DMS114 treated with DMSO at 0.1 percent for 48 hours (cell line): ENCODE results near the gene FAM184B.

Source experiments
- DNase-seq: peaks from one replicate; lab custom pipeline; 2025; ENCODE audit not compliant: unreplicated experiment; lab: John Stamatoyannopoulos, UW

FAM184B gene

GRCh38 chr4:17584521-17585213 lies 196.8 kb downstream of the FAM184B start:
- DNase-seq, result no peak

- DNase-seq, result no peak
Measured at GRCh38 chr4:17583941-17584340, 197.5 kb downstream of the FAM184B start.

GRCh38 chr4:17583276-17583675 lies 198.1 kb downstream of the FAM184B start:
- no peak for DNase-seq

GRCh38 chr4:17580969-17581368 lies 200.5 kb downstream of the FAM184B start:
- DNase-seq, result no peak
